GM19455 (cell line): ENCODE data around the gene NR2F1.

Source experiments
- ATAC-seq: cut with Tn5 transposase; IDR thresholded peaks from one replicate; pipeline ENCODE4 v1.9.1; 2021; ENCODE audit not compliant: unreplicated experiment

The NR2F1 gene

DNA sequence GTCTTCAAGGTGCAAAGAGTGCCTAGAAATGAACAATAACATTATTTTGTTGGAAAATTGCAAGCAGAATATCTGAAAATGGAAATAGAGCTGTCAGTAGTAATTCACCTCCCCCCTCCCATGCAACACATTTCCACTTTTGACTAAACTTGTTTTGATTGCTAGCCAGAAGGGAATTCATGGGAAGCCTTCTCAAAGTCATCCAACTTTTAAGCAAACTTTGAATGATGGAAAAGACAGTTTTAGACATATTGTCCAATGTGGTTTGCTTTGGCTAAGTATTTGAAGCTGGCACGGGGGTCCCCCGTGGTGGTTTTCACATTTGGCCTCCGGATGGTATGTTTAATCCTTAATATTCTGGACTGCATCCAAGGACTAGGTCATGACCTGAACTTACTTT lies 7.5 kb downstream of the NR2F1 start:
- no peak for ATAC-seq

DNA sequence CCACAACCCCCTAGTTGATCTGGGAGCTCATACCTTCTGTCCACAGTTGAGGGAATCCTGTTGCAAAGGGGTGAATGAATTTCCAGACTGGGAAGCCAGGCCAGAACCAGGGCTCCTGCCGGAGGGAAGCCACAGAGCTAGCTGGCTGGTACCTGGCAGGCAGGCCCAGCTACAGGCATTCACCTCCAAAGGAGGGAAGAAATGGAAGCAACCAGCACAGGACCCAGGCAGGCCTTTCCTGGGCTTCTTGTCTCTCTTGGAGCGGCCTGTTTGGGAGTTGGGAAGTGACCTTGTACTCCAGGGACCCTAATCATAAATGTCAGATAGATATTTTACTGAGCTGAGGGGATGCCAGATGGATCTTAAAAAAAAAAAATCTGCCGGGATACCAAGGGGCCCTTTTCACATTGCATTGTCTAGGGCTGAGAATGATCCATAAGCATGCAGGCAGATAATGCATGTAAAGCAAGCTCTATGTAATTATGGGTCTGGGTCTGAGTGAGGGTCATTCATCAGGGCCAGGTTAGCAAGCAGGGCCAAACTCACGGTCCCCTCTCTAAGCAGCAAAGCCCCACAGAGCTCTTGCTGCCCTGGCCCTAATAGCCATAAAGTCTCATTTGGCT lies 8.4 kb downstream of the NR2F1 start:
- no peak for ATAC-seq

DNA sequence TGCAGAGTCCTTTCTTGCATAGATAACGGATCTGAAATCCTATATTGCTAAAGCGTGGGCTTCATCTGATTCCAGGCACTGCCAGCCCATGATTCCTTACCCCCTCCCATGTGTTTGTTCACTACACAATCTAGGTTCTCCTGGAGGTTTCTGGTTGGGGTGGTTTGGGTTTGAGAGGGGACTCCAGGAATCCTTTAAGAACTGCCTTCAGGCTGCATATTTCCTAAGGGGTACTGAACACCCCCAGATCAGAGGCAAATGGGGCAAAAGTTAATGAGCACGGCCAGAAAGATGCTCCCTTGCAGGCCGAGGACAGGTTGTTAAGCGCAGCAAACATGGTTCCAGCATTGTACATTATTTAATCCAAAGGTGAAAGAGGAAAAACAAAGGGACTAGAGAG lies 9.9 kb downstream of the NR2F1 start:
- no peak for ATAC-seq

DNA sequence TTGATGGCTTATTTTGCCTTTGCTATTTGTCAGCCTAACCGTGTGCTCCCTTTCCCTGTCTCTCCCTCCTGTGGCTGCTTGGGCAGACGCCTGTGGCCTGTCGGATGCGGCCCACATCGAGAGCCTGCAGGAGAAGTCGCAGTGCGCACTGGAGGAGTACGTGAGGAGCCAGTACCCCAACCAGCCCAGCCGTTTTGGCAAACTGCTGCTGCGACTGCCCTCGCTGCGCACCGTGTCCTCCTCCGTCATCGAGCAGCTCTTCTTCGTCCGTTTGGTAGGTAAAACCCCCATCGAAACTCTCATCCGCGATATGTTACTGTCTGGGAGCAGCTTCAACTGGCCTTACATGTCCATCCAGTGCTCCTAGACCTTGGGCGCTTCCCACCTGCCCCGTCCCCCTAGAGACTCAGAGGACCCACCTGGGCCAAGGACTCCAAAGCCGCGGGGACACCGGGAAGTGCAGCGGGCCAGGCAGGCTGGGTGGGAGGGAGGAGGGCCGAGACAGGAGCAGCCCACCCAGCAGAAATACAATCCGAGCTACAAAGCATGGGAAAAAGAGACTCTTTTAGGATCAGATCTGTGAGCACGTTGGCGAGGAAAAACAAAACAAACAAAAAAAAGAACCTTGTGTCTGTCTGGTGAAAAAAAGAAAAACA lies 10.6 kb downstream of the NR2F1 start:
- ATAC-seq, result no peak

DNA sequence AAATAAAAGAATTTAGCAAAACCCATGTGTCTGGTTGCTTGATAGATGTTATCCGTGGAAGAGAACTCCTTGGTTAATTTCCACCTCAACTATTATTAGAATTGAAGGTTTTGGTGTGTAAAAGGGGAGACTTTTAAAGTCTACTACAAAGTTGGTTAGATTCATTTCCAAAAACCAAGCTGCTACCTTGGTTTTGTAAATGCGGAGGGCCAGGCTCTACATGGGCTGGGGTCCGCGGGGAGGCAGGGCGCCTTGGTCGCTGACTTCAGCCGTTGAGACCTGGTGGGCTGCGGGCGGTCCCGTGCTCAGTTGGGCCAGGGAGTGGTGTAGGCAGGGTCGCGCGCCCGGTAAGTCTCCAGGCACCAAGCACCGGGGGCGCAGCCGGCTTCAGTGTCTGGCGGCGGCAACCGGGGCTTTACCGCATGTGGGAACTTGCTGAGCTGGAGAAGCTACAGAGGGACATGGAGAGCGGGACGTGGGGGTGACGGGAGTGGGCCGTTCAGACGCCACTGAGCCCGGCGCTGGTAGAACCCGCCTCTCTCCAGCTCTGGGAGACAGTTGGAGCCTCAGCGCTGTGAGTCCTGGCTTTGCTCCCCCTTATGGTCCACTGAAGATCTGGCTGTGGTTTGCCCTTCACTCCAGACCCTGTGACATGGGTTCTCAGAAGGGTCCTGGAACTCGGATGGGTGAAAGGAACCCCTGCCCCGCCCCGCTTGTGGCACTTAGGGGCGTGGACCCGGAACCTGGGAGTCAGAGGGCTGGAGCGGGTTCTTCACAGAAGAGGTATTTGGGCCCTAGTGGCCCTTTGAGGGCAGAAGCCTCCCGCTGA lies 11.8 kb downstream of the NR2F1 start:
- no peak for ATAC-seq

DNA sequence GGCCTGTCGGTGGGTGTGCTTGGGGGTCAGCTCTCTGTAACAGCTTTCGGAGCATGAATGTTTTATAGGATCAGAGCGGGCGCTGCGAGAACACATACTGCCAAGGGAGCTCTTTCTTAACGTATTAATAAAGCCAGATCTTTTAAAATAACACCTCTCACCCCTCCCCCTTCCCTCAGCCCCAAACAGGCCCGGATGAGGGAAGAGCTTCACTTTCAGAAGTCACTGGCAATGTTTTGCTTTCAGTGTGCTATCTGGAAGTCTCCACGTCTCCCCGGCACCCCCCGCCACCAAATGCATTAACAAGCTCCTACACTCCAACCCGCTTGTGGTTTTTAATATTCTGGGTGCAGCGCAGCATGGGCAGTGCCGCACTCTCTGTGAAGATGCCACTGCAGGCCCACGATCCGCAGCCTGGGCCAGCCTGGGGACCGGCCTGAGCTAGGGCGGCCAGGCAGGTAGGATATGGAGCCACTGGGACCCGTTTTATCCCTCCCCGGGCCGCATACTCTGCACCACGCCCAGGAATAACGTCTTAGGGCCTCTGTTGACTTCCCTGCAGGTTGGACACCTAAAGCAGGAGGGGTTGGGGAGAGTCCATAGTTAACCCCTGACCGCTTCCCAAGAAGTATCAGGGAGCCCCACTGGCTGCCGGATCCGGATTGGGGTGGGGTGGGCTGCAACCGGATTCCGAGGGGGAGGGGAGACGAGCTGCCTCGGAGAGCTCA lies 12.6 kb downstream of the NR2F1 start:
- ATAC-seq, result no peak

DNA sequence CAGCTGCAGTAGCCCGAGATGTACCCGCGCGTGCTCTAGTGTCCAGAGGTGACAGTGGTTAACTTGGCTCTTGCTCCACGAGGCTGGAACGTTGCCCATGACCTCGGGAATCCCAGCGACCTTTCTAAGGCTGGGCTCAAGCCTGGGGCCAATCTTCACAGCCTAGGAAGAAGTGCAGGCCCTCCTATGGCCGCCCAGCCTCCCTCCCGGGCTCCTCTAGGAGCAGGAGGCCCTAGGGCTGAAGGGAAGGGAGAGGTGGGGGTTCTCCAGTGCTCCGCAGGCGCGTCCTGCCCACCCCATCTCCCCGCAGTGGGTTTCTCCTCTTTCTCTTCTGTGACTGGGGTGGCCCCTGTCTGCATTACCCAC lies 13.3 kb downstream of the NR2F1 start:
- no peak for ATAC-seq

DNA sequence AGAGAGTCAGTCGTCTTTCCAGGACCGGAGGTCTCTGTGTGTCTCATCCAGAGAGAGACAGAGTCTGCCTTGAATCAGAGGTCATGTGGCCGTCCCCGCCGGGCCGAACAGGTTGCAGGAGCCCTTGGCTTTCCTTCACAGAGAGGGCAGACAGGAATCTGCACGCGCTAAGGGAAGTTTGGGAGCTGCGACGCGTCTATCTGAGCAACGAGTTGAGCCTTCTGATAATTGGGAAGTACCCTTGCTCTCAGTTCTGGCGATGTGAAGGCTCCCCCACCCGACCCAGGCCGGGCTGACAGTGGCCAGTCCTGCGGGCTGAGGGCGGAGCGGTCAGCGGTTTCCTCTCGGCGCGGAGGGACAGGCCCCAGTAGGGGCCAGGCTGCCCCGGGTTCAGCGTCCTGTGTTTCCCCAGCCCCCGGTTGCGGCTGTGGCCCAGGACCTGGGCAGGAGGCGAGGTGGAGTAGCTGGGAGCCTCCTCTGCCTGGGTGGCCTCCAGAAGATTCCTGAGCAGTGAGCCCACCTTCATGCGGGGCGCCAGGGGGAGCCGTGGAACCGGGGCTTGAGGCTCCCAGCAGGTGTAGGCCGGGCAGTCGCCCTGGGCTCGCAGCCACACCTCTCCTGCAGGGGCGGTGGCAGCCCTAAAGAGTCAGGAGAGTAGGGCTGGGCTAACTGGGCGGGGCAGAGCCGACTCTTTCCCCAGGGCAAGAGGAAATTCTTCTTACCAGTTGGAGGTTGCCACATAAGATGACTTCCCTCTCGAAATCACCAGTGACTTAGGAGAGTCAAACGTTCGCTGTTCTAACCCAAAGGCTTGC lies 13.9 kb downstream of the NR2F1 start:
- ATAC-seq, result no peak

DNA sequence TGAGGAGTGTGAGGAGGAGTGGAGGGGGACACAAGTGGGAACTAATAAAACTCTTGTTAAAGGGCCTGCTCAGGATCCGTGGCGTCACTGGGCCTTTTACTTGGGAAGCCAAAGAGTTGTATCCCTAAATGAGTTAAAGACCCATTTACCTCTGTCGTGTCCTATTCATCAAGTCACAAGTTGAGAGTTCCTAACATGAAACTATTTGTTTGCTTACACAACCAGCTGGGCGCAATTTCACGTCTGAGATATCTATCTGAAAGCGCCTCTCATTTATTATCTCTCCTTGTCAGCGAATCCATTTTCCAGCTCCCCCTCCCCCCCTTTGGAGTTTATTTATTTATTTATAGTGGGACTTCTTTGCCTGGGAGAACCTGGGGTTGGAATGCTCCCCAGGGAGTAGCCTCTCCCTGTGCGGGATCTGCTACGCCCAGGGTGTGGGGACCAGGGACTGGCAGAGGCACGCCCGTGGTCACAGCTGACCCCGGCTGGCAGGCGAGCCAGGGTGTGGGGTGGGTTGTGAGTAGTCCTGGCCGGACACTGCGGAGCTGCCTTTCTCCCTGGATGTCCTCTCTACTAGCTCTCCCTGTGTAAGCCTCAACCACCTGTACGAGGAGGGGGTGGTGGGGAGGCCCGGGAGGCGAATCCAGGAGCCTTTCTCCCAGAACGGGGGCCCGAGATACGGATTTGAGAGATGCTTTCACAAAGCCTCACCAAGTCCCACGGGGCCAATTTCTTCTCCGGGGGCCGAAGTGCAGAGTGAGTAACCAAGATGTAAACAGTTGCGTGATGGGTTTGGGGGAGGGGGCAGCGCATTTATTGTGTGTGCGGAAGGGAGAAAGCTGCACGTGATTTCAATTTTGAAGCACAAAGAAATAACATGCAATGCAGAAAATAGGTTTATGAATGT lies 15.3 kb downstream of the NR2F1 start:
- no peak for ATAC-seq

DNA sequence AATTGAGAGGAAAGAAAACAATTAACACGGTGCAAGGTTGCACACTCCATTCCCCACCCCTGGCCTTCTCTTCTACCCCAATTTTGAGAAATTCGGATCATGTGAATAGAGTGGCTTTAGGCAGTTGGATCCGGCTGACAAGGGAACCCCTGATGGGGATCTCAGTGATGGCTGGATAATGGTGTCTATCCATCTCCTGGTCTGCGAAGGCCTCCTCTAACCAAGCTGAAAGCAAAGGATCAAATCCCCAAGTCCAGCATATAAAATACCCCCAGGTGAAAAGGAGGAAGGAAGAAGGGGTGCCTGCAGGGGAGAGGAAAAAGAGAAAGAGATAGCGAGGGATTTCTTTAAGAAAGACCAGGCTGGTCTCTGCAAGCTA lies 16.0 kb downstream of the NR2F1 start:
- no peak for ATAC-seq

DNA sequence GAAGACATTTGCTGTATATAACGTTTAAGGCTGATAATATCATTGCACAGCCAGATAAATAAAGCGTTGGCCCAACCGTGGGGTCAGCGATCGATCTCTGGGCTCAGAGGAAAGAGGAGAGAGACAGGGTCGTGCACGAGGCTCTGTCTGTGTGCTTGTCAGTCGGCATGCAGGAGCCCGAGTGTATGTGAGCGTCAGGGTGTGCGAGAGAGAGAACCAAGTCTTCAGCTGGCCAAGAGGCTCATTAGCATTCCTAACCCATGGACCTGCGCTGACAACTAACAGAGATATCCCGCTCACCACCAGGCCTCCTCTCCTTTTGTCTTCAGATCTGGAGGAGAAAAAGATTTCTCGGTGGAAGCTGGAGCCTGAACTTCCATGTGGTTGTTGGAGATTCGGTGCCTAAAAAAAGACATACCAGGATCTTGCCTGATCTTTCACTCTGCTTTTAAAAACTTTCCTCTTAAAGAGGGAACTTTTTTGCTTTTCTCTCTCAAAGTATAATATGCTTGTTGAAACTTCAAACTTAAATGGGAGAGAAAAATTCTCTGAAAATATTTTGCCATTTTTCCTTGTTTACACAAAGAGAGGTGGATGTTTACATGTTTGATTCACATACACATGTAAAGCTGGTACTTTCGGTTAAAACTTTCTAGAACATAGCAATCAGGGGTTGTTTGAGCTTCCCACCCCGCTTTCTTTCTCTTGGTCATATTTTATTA lies 16.5 kb downstream of the NR2F1 start:
- ATAC-seq, result no peak

DNA sequence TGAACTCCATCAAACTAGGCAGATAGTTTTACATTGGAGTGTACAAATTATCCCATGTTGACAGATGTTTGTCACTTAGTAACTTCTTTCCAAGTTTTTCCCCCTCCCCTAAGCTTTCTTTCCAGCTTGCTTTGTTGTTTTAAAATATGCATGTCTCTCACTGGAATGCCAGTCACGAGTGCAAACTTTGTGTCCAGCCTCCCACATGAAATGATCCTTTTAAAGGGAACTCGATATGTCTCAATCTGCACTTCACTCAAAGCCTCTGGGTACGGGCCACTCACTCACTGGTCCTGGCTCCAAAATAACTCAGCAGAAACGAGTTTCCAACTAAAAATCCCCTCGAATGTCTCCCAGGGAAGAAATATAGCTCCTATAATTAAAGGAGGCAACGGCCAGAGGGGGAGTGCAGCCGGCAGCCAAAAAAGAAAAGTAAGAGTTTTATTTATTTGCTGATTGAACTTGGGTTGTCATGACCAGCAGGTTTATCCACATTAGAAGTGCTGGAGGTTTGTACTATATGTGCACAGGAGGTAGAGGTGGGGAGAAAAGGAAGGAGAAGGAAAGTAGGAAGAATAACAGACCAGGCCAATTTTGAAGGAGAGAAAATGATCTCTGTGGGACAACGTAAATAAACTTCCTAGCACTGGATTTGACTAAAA lies 17.5 kb downstream of the NR2F1 start:
- ATAC-seq, result no peak

DNA sequence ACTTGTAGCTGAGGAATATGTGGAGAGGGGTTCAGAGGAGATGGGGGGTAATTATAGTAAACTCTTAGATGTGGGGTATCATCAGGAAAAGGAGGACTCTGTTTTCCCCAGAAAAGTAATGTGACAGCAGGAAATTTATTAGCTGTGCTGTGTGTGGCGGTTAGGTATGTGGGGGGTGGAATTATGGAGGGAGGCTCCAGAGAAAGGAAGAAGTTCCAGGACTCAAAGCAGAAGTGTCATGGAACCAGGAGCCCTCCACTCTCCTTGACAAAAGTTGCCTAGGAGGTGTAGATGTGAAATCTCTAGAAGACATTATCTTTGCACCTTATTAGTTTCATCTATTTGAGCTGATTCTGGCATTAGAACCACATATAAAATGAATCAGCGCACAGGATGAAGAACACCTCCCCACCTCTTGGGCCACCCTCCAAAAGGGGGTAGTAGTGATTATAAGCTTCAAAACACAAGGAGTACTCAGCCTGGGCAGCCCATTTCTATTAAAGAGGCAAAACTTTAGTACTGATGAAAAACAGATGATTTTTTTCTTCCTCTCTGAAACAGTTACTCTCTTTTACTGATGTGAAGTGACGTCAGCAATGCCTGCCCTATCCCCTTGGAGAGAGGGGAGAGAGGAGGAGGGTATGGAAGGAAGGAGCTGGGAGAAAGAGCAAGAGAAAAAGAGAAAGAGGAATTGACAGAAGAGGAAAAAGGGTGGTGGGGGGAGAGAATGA lies 18.2 kb downstream of the NR2F1 start:
- ATAC-seq, result no peak

DNA sequence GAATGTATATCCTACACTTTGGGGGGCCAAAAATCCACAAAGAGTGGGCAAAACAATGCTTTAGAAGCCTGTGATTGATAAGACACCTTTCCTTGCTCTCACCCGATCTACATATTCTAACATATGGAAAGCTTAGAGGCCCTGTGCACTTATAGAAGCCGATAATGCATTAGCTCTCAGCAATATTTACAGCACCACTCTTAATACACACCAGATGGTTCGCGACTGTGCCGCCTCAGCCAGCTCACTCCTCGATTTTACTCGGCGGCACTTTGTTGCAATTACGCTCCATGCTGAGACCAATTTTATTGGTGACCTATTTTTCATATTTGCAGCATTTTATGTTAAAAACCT lies 18.8 kb downstream of the NR2F1 start:
- ATAC-seq, result no peak

DNA sequence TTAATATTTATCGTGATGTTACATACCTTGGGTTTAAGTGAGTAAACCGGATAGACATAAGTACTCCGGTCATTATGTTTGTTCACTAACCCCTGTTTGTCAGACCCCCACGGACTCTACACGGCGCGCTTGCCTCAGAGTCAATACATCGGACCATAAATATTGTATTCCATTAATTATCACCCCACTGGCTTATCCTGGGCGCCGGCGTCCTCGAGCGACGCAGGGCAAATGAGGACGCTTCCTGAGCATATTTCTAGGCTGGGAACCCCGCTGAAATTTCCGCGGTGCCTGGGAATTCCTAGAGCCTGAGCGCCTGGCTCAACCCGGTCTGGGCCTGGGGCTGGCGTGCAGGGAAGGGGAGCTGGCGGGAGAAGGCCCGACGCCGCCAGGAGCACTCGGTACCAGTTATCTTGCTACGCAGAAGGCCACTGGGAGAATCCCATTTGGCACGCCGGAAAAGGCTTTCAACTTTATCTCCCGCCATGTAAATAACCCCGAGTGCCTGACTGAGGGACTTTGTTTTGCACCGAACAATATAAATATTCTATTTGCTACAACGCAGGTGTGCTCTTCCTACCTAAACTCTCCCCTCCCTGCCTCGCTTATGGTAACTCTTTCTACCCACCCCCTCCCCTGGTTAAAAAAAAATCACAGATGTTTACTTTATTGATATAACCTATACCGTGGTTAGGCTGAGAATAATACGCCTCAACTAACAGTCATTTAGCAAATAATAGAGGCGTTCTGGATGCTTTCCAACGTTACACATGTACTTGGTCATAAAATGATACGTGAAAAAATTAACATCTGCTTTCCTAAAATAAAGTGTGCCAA lies 19.4 kb downstream of the NR2F1 start:
- ATAC-seq, result no peak

DNA sequence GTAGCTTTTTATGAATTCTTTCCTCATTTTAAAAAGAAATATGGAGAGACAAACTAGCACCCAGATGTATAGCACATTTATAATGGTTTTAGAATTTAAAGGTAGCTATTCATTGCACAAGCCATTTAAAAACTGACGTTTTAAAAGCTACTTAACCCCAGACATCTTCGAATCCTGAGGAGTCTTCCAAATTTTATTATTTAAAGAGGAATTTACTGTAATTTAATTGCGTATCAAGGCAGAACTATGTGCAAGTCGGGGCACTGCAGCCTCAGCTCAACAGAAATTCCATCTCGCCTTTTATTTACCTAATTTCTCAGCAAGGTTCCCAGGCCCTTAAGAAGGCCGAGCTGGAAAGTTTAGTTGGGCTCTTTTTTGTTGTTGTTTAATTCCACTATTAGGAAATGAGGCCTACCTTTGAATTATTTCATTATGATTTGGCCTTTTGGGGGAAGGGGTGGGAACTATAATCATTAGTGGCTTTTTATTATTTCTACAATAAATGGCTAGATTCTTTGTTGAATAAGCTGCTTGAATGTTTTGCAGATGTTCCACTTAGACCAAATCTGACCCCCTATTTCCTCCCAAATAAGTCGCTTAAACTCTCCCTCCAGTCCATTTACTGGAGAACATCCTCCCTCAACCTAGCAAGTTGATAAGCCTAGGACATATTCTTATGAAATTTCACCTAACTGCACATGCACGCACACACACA lies 20.2 kb downstream of the NR2F1 start:
- ATAC-seq, result no peak
